Measurements from ENCODE around the gene WBP2.

WBP2 gene

GRCh38 chr17:75855310-75856061 is at the start of gene WBP2:
Gene WBP2 (minus strand): TSS chr17:75855335. CDS start chr17:75855297, 38 bp downstream.
- DNase-seq, result peak; percentile 79 to 94 (median 92)

- DNase-seq, result no peak
Observed at GRCh38 chr17:75902406-75902805, 47.3 kb upstream of the WBP2 start.

- DNase-seq, result no peak
Observed at GRCh38 chr17:75901727-75902126, 46.6 kb upstream of the WBP2 start.

GRCh38 chr17:75900691-75901533 is 45.8 kb upstream of the WBP2 start:
- DNase-seq, result no peak

- no peak for DNase-seq
Observed at GRCh38 chr17:75899767-75900468, 44.8 kb upstream of the WBP2 start.

- DNase-seq, result no peak
Observed at GRCh38 chr17:75899353-75899752, 44.2 kb upstream of the WBP2 start.

- DNase-seq, result no peak
Observed at GRCh38 chr17:75898791-75899190, 43.7 kb upstream of the WBP2 start.

- DNase-seq, result no peak
Observed at GRCh38 chr17:75898065-75898464, 42.9 kb upstream of the WBP2 start.

- no peak for DNase-seq
Observed at GRCh38 chr17:75897160-75898019, 42.3 kb upstream of the WBP2 start.

- peak; percentile 53 to 69 (median 64) for DNase-seq
Observed at GRCh38 chr17:75896415-75897159, 41.5 kb upstream of the WBP2 start, which contains the start of gene TRIM65. Gene TRIM65 (minus strand): TSS chr17:75896951. CDS start chr17:75896937, 14 bp downstream.

- DNase-seq, result no peak
Observed at GRCh38 chr17:75895370-75896155, 40.4 kb upstream of the WBP2 start.

GRCh38 chr17:75894049-75894733 is 39.1 kb upstream of the WBP2 start:
- DNase-seq, result no peak

- no peak for DNase-seq
Observed at GRCh38 chr17:75893305-75894048, 38.3 kb upstream of the WBP2 start.

- no peak for DNase-seq
Observed at GRCh38 chr17:75892556-75893224, 37.6 kb upstream of the WBP2 start.

GRCh38 chr17:75891605-75892555 is 36.7 kb upstream of the WBP2 start:
- DNase-seq, result no peak

- no peak for DNase-seq
Observed at GRCh38 chr17:75891022-75891604, 36.0 kb upstream of the WBP2 start.

GRCh38 chr17:75889454-75889853 is 34.3 kb upstream of the WBP2 start:
- DNase-seq, result no peak
